GM19438 (cell line): Measurements from ENCODE around the gene OSBPL1A.

Experiments
- ATAC-seq: cut with Tn5 transposase; IDR thresholded peaks from one replicate; pipeline ENCODE4 v1.9.1; 2021; ENCODE audit warnings: low read depth; ENCODE audit not compliant: unreplicated experiment

Gene OSBPL1A

DNA sequence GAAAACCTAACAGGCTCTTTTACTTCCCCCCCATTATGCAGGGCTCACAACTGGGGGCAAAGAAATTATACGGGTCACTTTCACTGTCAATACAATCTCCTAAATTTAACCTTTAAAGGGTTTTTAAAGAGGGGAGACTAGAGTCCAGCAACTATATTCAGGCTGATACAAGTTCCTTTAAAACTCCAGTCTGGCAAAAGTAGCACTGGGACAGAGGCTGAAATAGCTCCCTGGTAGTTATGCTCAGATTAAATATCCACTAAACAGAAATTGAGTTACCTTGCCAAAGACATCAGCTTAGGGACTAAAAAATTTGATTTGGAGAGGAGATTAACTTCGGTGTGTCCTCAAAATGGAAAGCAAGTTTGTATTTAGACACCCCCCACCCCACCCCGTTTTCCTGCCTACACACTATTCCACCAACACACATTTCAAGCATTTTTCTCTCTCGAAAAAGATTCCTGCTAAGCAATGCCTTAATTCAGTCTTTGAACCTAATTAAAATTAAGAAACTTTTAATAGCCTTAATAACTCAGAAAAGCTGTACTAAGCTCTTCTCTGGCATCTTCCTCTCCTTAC lies 127.2 kb downstream of the OSBPL1A start:
- no peak for ATAC-seq

DNA sequence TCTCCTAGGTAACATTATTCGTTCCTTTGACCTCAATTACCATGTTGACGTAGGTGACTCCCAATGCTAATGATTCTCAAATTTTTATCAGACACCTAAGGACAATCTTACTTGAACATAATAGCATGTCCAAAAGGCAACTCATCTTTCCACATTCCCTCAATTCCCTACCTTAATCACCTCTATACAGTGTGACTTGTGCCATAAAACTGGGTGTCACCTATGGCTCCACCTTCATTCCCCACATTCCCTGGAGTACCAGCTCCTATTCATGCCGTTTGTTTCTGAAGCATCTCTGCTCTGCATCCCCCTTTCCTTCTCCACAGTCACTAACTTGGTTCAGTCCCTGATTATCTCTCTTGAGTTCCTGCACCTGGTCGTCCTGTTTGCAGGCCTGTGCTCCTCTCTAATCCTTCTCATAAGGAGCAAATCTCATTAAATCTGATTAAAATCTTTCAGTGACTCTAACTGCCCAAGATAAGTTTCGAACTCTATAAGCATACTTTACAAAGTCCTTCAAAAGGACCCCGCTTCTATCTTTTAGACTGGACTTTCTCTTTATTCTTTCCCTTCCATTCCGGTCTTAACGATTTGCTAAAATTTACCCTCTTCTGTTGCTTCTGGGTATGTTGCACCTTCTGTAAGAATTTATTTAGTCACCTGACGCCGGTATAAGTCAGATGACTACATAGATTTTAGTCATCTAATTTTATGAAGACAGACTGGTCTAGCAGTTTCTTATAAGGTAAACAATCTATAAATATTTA lies 128.7 kb downstream of the OSBPL1A start:
- no peak for ATAC-seq

DNA sequence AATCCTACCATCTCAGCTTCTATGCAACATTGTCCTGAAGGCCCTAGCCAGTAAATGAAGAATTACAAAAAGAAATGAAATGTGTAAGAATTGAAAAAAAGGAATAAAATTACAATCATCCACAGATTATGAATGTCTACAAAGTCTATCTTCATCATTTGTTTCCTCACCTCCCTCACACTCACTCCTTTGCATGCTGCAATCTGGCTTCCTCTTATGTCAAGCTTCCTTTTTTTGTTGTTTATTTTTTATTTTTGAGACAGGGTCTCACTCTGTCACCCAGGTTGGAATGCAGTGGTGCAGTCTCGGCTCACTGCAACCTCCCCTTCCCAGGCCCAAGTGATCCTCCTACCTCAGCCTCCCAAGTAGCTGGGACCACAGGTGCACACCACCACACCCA lies 129.7 kb downstream of the OSBPL1A start:
- ATAC-seq: no peak

- no peak for ATAC-seq
These were observed 131.5 kb downstream of the OSBPL1A start for GRCh38 chr18:24266131-24266530.

DNA sequence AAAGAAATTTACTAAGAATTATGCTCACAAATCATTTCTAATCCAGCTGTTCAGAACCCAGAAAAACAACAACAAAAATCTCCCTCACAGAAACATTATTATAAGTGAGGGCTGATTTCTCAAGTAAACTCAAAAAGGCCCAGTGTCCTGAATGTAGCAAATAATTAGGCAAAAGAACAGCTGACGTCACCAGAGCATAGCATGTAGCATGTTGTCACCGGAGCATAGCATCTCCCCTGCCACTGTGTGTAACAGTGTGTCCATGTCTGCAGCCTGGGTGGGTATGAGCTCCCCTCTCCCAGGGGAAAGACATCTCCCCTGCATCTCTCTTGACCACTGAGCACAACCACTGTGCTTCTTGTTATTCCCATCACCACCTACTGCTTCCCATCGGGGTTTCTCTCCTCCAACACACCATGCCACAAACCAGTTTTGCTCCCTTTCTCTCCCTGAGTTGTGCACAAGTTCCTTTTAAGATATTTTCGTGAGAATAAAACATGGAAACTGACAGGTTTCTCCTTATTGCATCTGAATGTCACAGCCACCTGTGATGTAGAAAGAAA lies 132.0 kb downstream of the OSBPL1A start:
- ATAC-seq: no peak

DNA sequence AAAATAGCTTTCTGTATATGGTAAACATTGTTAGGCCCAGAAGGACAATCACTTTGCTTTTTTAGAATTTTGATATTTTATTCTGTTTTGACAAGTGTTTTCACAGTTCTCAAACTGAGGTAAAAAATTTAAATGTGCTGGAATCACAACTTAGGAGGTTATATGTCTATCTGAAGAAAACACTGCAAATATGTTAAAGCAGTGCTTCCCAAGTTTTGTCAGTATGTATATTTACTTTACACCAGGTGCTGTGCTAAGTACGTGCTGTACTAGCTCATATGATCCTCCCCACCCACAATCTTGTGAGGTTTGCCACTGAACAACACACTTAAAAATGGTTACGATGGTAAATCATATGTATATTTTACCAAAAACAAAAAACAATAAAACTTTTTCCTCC lies 134.6 kb downstream of the OSBPL1A start:
- no peak for ATAC-seq

DNA sequence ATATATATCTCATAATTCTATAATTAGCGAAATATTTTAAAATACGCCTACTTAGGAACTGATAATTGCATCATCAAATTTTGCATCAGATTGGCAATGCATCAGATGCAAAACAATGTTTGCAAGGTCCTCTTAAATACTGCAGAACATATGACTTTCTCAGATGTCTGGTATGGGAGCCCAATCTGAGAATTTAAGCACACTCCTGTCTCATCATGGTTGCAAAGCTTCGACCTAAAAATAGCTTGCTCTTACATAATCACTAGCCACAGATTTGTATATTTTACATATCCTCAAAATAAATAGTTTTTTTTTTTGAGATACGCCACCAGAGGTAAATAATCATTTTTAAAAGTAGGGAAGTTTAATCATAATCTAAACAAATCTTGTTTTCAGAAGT lies 135.5 kb downstream of the OSBPL1A start:
- no peak for ATAC-seq

DNA sequence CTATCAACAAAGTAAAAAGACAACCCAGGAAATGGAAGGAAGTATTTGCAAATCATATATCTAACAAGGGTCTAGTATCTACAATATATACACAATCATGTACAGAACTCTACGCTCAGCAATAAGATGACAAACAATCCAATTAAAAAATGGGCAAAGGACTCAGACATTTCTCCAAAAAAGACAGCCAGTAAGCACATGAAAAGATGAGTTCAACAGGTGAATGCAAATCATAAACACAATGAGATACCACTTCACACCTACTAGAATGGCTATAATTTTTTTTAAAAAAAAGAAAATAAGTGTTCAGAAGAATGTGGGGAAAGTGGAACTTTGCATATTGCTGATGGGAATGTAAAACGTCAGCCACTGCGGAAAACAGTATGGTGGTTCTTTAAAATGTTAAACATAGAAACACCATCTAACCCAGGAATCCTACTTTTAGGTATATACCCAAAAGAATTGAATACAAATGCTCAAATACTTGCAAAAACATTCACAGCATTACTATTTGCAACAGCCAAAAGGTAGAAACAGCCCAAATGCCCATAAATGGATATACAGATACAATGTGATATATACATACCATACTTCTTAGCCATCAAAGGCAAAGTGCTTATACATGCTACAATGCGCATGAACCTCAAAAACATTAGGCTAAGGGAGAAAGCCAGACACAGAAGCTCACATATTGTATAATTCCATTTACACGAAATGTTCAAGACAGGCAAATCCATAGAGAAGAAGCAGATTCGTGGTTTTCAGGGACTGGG lies 137.6 kb downstream of the OSBPL1A start:
- ATAC-seq: no peak

GRCh38 chr18:24254071-24254470 lies 143.6 kb downstream of the OSBPL1A start:
- ATAC-seq: no peak

GRCh38 chr18:24249716-24250115 lies 147.9 kb downstream of the OSBPL1A start:
- no peak for ATAC-seq

GRCh38 chr18:24248359-24248758 lies 149.3 kb downstream of the OSBPL1A start:
- ATAC-seq: no peak

DNA sequence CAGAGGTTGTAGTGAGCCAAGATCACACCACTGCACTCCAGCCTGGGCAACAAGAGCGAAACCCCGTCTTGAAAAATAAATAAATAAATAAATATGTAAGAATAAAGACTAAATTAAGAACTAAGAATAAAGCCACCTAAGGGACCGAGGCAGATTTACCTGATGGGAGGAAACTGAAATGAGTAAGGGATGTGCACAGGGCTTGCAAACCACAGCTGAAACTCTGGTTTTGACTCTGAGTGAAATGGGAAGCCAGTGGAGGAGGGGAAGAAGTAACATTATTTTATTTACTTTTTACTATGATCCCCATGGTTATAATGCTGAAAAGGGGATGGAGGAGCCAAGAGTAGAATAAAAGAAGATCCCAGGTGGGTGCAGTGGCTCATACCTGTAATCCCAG lies 151.5 kb downstream of the OSBPL1A start:
- ATAC-seq: peak; percentile 83

DNA sequence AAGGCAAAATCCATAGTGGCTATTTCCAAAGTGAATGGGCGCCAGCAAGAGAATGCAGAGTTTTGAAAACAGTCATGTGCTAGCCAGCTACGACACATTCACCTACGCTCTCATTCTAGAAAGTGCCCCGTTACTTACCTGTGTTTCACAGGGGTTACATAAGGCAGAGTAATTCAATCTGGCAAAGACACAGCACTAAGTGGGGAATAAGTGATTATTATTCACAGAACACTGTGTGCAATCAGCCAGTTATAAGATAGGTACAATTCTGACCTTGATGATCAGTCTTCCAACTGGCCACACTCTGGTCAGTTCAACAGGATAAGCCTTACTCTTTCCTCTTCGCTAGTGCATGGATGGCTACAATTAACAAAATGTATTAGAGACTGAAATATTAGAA lies 152.9 kb downstream of the OSBPL1A start:
- no peak for ATAC-seq

DNA sequence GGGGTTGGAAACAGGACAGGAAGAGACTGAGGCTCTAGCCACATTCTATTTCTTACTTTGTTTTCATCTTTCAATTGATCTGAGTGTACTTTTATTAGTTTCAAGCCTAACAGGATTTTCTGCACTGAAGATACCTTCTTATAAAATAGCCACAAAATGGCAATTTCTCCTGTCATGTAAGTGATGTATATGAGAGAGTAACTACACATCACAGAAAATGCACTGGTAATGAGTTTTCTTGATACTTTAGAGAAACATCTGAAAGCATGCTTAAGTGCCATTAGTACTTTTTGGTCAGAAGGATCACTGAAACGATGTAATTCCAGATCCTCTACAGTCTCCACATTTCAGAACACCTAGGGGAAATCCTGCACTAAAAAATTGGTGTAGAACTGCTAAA lies 153.9 kb downstream of the OSBPL1A start:
- no peak for ATAC-seq

DNA sequence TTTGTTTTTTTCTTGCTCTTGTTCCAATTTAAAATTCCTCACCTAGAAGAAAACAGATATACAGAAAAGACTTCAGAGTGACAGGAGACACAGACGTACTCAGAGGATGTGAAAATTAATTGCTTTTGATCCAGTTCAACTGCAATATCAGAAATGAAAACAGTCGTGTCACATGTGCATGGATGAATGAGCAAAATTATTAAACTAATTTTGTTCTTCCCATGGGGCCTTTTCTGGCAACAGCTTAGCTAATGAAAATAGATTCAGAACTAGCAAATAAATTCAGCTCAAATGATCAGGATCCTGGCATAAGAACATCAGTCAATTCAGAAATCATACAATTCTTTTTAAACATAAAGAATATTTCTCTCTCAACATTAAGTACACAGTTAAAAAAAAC lies 158.3 kb downstream of the OSBPL1A start:
- no peak for ATAC-seq

DNA sequence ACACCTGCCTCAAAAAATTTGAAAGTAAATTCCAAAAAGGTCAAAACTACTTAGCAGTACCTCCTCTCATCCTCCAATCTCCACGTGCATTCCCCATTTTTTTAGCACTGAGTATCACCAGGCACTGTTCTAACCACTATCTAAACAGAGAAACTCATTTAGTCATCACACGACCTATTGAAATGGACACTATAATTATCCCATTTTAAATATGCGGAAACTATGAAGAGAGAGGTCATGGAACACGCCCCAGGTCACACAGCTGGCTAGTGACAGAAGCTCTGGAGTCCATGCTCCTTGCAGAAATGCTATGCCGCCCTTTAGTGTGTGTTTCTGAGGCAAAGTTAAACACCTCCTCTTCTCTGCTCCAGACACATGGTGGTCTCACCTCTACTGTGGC lies 159.2 kb downstream of the OSBPL1A start:
- ATAC-seq: no peak

DNA sequence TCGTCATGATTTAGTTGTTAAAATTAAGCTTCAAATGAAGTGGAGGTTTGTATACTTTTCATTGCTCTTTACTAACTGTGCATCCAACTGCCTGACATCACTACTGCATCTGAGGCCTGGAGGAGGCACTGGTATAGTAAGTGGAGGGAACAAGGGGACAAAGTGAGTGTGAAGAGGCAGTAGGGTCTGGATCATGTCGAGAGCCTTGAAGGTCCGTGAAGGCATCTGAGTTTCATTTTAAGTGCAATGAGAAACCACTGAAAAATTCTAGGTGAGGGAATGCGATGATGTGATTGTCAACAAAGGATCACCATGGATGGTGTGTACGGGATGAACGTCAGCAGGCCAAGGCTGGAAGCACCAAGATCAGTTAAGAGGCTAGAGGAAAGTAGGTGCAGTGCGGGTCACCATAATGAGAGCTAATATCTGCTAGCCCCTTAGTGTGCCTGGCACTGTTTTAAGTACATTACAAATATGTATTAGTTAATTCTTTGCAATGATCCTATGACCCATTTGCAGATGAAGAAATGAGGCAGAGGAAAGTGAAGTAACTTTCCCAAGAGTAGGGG lies 162.7 kb downstream of the OSBPL1A start:
- no peak for ATAC-seq

DNA sequence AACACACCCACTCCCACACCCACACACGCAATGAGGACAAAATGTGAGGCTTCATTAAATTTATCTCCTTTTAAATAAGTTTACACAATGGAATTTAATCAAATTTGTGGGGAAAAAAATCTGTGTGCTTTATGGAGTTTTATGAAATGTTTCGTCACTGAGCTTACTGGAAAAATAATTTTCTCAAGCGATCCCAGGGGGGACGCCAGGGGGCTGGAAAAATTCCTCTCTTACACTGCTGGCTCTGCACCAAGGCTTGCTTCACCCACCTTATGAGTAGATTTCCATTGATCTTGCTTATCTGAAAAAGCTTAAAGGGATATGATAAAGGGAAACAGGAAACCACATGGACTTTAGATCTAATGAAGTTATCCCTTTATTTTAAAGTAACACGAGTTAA lies 163.3 kb downstream of the OSBPL1A start:
- ATAC-seq: no peak

GRCh38 chr18:24232800-24233199 lies 164.8 kb downstream of the OSBPL1A start:
- no peak for ATAC-seq

DNA sequence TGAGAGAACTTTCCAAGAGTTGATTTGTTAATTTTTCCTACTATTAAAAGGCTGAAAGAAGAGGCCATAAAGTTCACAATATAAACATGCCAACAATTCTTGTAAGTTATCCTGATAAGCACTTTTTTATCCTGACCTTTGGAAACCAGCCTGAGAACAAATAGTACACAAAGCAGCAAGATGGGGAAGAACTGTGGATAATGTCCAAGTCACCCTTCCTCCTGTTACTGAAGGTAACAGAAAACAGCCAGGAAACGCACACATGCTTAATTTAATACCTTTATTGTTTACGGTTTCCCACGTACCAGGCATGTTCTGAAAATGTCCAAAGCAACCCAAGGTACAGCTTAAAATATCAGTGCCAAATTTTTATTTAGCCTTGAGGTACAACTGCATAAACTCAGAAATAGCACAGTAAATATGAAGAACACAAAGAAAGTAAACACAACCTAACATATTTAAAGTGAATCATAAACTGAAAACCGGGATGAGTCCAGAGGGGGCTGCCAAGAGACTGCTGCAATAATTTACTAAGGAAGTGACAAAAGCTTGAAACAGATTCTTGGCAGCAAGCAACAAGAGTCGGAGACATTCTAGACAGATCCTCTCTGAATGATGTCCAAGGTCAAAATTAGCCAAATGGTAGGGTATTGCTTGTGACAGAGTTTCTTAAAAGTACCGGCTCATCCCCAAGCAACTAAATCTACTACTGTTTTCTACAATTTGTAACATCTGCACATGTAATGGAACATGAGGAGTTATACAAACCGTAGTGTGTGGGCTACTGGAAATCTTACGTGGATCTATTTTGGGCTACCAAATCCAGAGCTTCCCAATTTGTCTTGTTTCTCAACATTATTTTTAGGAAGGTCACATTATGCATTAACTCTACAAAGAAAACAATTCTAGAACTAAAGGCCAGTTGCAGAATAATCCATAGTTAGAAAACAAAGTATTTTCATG lies 165.6 kb downstream of the OSBPL1A start:
- ATAC-seq: no peak
